ENCODE measurements around the gene HOXA9.

Gene HOXA9

DNA sequence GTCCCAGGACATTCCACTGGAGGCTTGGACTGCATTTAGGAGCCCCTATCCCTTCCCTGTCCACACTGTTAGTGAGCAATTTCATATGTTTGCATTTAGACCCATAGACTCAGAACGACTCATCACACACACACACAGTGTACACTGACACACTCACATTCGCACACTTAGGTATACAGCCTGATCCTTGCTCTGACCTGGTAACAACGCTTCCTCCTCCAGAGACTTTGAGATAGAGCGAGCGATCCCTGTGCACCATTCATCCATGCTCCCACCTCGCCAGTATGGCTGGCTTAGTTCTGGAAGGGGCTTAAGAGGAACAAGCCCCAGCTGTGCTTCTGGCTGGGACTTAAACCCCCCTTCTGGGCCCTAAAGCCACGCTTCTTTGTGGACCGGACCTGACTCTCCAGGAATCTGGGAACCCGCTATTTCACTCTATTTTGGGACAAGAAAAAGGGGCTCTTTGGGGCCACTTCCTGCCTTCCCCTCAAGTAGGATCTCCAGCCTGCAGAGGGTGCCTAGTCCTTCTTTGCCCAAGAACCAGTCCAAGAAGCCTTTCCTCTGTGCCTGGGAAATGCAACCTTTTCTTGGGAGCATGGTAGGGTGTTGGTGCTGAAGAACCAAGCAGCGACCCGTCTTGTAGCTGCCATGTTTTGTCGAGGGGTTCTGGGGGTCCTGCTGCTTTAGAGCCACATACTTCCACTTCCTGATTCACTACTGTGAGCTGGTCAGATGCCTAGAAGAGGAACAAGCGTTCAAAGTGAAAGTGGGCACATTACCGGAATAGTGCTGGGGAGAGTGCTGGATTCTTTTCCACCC lies 35.6 kb upstream of the HOXA9 start:
- DNase-seq (ENCODE audit: low spot score): no peak

DNA sequence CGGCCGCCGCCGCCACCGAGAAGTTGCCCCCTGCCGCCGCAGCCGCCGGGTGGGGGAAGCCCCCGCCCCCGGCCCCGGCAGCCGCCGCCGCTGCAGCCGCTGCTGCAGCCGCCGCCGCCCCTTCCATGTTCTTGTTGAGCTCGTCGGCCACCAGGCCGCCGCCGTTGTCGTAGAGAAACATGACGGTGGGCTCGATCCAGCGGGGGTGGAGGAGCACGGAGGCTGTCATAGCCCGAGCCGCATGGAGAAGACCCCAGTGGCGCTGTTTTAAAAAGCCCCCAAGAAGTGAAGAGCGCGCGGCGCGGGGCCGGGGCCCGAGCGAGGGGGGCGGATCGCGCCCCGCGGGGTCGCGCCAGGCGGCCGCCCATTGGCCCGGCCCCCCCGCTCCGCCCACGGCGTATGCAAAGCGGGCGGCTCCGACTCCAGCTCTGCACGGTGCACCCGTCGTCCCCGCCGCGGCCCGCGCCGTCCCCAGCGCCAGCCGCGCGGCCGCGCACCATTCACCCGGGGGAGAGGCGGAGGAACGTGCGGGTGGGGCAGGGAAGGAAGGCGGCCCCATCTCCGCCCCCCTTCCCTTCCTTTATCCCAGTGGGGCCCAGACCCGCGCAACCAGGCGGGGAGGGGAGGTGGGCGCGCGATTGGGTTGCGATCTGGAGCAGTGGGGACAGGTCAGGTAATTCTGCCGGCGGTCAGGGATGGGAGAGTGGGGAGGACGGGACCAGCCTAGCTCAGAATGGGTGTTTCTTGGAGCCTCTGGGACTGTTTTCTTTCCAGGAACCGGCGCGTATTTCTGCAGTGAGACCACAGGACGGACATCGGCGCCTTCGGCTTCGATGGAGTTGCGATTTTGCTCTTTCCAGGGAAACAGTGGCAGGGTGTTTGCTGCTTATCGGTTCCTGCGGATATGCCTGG lies 34.8 kb upstream of the HOXA9 start, which contains the start of gene HOXA13:
Gene HOXA13 (minus strand): TSS at position 243 of the 912 bp plus-strand sequence. CDS start 14 bp downstream, at position 229.
- DNase-seq (ENCODE audit: low spot score): peak; percentile 92

DNA sequence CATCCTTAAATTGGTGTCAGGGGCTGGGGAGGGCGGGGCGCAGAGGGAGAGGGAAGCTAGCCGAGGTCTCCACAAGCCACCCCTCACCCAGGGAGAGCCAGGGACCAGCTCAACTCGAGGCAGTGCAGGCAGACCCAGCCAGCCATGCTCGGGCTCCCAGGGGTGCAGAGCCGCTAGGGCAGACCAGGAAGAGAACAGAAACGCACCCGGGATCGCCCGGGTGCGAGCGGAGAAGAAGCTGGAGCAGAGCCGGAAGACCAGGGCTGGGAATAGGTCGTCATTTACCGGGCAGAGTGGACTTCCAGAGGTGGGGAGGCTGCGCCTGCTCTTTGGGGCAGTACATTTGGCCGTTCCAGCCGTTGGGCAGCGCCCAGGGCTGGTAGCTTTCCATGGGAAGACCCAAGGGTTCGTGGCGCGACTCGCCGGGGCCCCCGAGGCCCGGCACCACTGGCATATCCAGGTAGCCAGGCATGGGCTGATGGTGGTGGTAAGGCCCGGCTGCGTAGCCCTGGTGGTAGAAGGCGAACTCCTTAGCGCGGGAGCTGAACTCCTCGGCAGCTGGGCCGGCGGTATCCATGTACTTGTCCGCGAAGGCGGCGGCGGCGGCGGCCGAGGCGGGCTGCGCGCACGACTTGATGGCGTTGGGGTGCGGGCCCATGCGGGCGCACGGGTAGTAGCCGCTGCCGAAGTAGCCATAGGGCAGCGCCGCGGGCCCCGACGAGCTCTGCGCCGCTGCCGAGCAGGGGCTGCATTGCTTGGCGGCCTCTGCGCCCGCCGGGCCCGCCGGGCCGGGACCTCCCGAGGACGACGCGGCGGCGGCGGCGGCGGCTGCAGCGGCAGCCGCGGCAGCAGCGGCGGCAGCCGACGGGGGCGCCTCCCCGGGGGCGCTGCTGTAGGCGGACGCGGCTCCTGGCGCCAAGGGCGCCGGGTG lies 33.8 kb upstream of the HOXA9 start:
- DNase-seq (ENCODE audit: low spot score): no peak

DNA sequence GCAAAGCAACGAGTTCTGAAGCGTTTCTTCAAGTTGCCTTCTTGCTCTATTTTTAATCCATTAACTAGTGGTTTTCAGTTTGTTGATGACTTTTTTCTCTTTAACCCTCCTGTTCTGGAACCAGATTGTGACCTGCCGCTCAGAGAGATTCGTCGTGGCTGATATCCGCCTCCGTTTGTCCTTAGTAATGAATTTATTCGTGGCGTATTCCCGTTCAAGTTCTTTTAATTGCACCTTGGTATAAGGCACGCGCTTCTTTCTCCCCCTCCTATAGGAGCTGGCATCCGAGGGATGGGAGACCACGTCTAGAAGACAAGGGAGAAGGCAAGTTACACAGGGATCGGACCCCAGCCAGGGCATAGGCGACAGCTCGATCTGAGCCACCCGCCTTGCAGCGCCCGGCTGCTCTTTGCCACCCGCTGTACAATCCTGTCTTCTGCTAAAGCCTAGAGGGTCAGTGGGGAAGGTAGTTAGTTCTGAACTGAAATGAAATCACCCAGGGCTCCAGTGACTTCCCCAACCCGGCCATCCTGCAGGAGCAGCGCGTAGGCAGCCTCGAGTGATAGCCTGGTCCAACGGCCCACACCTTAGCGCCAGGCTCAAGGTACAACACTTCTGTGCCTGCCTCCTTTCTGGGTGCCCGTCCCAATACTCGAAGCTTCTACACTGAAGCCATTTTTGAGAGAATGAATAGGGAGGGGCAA lies 33.0 kb upstream of the HOXA9 start:
- no peak for DNase-seq (ENCODE audit: low spot score)

DNA sequence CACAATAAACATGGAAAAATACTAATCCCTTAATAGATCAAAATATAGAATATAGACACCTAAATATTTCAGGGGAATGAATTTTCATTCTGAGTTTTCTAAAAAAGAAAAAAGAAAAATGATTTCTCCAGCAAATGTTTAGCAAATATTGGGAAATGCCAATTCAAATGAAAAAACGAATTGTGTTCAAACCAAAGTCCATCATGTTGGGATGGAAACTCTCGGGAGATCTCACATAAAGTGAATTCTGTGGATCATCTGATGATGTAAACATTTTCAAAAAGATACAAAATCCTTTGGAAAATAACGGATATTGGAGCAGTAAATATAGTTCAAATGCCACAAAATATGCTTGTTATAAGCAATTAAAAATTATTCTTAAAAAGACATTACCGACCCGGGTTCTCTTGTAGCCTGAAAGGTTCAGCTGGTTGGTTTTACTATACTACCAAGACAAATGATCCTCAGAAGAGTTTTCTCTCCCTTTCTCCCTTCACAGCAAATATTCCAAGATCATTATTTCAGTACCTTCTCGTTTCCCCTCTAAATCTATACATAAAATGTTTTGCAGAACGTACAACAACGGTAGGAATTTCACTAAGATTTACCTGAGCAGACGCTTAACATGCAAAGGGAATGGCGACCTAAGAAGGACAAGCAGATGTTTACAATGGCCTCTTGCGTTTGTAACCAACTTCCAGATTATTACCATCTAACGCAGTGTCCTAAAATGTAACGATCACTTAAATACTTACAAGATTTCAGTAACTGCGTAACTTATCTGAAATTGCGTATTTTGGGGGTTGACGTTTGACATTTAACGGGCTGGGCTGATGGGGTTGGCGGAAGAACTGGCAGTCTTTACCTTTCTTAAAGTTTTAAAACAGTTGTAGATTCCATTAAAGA lies 32.1 kb upstream of the HOXA9 start:
- DNase-seq (ENCODE audit: low spot score): no peak

DNA sequence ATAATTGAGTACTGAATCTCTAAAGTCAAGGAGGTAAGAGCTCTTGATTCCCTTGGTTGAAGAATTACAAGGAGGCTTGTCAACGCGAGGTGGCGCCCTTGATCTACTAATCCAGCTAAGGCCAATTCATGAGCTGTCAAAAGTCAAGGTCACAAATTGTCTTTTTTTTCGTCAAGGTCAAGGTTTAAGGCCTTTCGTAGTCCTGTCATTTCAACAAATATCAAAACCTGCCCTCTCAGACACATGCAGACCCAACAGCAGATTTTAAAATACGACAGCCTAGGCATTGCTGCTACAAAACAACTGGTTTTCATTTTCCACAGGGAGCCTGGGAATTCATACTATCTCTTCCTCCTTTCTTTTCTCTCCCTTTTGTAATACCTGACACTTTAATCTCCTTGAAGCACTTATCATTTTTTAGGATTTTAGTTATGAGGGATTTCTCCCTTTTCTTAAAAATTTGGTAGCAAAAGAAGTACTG lies 31.0 kb upstream of the HOXA9 start:
- DNase-seq (ENCODE audit: low spot score): peak; percentile 88

DNA sequence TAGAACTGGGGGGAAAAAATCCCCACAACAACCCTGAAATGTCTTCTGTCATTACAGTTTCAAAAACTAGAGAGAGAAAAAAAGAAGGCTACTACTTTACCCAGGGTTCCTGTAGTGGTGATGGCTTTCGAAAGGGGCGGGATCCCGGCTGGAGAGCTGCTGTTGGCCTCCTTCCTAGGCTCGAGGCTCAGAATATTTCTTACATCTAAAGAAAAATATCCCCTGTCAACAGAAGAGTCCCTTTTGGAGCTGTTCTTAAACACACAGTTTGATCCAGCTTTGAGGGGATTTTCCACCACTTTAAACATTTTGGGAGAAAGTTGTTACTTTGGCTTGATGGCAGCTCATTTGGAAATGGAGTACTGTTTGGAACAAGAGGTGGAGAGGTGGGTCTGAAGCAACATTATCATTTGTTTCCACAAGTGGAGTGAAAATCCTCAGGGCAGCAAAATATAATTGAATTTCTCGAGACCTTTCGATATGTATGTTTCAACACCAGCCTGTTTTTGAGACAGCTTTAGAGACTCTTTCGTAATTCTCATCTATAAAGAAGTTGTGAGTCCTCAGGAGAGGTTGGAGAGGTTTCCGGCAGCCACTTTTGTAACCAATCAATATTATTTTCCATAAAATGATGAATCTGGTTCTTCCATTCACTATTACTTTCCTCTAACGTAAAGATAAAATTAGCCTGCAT lies 29.5 kb upstream of the HOXA9 start:
- DNase-seq (ENCODE audit: low spot score): no peak

DNA sequence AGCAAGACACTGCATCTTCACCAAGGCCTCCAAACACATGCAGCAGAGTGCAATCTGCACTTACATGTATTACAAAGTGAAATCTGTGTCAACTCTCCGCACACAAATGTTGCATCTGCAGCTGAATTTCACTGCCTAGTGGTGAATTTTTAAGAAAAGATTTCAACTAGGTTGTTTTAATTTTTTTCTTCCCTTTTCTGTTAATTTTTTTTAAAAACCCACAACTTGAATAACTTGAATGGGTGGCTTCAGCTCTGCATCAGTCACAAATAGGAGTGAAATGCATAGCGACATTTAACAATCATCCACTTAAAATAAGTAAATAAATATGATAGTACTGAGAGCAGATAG lies 28.6 kb upstream of the HOXA9 start:
- no peak for DNase-seq (ENCODE audit: low spot score)

DNA sequence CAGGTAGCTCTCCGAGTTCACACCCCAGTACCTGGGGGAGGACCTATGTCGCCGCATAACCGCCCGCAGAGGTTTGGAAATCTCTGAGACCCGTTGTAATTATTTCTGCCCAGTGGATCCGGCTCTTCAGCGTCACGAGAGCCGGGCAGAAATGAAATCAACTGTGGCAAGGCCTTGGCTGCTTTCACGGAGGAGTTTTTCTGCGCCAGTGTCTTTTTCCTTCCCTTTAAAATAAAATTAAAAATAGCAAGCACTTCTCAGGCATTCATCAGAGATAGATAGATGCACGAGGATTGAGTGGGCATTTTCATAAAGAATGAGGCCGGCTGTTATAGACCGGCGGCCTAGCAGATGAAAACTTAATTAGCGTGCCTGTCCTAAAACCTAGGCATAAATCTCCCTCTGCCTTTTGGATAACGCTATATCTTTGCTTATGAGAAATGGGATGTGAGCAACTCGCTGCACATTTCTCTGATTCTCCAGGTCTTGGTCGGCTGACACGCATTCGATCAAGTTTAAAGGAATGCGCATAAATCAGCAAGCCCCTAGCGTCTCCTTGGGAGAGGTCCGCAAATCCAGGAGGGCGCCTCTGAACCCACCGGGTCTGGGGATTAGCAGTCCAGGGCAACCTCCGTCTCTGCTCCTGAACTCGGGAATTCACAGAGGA lies 28.1 kb upstream of the HOXA9 start:
- no peak for DNase-seq (ENCODE audit: low spot score)

DNA sequence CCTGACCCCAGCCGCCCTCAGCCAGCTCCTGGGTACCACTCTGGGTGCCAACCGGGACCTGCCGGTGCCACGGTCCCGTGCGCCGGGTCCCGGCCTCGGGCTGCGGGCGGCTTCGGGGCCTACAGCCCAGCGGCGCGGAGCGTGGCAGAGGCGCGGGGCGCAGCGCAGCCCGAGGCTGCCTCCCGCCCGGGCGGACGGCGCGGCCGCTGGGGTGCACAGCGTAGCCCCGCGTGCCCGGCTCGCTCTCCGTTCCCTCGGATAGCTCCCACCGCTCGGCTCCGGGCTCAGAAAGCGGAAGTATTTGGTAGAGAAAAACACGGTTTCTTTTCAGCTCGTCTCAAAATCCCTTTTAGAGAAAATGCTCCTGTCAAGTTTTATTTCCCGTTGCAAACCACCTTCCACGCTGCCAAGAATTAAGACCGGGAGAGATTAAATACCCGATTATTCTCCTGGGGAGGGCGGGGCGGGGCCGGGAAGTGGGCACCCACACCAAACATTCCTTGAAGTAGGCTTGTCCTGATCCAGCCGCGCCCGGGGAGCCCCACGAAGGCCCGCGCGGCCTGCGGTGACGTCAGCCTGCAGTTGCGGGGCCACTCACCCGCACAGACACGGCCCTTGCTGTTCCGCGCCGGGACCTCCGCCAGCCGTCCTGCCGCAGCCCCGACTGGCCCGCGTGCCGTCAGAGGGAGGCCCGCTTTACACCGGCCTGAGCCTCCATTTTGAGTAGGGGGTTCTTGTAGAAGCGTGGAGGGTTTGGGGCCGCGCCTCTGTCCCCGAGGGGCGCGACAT lies 27.4 kb upstream of the HOXA9 start:
- no peak for DNase-seq (ENCODE audit: low spot score)

DNA sequence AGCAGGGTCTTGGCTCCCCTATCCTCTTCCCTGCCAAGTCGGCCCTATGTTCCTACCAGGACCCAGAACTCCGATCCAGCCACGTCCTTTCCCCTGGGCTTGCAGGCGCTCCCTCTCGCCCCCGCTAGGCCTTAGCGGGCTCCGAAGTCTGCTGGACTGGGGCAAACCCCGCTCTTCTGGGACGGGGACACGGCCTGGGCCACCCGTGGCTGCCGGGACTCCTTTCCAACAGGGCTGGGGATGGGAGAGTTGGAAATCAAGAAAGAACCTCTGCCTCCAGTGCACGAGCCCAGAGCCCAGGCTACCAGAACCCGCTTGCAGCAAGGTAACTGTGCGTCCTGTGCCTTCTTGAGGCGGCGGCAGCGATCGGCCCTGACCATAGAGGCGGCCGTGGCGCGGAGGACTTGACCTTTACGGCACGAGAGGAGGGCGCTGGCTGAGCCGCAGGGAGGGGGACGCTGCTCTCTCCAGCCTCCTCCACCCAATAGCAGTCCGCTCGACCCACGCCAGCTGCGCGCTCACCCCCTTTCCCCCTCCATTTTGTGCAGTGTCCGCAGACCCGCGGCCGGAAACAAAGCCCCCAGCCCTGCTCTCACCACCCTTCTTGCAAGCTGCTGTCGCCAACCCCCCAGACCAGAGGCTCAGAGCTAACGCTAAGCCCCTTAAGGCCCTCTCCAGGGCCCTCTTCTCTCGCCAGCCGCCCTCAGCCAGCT lies 26.7 kb upstream of the HOXA9 start:
- DNase-seq (ENCODE audit: low spot score): no peak

DNA sequence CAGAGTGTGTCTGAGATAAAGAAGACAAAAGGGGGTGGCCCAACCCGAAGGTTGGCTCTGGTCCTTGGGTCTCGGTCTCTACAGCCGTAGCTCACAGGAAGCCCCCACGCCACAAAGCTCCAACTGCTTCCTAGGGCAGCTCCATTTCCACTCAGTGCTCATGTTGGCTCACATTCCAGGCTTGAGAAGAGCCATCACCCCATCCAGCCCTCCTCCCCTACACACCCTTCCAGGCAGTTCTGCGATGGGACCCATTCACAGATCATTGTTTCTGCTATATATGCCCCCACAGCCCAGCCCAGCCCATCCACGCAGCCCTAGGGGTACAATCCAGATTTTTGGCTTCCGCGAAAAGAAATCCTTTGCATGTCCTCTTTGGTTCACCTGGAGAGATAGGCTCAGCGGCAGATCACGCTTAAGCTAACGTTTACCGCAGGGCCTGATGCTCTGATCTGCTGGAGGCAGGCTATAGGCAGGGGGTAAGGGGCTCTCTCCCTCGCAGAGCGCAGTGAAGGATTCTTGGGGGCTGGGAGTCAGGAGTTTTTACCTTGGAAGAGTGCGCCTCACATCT lies 25.9 kb upstream of the HOXA9 start:
- no peak for DNase-seq (ENCODE audit: low spot score)

DNA sequence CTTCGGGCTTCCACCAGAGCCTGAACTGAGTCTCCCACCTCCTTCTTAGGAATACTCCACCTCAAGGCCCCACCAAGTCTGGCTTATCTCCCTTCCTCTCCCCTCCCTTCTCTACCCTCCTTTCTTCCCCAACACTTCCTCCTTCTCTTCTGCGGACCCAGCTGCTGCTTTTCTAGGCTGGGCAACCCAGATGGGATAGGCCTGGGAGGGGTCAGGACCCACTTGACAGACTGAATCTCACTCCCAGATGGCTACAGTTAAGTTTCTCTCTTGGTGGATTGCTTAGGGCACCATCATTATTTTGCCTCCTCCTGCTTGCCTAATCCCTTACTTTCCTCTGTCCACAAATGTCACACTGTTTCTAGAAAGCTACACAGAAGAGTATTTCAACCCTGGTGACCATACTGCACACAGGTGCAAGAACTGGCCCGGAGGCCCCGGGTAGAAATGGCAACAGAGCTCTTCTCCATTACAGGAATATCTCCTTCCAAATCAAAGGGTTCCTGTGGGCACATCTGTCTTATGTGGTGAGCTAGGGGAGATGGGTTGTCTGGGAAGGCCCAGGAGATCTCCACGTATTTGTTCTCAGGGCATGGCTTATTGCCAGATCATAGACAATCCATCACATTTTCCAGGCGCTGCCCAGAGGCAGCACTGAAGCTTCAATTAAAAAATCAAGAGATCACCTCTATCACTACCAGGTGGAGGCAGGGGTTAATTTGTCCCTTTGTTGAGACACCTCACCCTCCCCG lies 24.8 kb upstream of the HOXA9 start:
- no peak for DNase-seq (ENCODE audit: low spot score)

DNA sequence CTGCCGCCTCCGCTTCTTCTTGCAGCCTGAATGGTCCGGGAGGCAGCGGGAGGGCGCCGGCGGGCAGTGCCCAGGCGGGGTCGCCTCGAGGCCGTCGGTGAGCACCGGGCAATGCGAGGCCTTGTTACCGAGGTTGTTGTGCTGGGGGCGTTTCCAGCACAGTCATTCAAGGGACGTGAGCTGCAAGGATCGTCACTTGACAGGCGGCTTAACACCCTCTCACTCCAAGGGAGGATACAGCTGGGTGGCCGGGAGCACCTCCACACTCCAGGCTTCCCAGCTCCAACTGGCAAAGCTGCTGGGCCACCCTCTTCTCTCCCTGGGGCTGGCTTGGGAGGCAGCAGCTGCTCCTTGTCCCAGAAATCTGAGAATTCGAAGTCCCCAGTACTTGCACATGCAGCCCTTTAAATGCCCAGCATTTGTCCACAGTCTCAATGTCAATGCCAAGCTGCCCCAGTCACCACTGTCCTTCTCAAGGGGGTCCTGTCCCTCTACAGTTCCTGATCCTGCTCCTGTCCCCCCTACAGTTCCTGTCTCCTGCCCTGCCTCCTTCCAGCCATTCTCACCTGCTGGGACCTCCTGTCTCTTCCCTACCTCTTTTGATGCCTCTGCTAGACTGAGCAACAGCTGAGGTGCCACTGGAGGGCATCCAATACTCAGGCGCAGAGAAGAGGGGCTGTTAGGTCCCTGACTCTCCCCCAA lies 24.1 kb upstream of the HOXA9 start:
- DNase-seq (ENCODE audit: low spot score): no peak

DNA sequence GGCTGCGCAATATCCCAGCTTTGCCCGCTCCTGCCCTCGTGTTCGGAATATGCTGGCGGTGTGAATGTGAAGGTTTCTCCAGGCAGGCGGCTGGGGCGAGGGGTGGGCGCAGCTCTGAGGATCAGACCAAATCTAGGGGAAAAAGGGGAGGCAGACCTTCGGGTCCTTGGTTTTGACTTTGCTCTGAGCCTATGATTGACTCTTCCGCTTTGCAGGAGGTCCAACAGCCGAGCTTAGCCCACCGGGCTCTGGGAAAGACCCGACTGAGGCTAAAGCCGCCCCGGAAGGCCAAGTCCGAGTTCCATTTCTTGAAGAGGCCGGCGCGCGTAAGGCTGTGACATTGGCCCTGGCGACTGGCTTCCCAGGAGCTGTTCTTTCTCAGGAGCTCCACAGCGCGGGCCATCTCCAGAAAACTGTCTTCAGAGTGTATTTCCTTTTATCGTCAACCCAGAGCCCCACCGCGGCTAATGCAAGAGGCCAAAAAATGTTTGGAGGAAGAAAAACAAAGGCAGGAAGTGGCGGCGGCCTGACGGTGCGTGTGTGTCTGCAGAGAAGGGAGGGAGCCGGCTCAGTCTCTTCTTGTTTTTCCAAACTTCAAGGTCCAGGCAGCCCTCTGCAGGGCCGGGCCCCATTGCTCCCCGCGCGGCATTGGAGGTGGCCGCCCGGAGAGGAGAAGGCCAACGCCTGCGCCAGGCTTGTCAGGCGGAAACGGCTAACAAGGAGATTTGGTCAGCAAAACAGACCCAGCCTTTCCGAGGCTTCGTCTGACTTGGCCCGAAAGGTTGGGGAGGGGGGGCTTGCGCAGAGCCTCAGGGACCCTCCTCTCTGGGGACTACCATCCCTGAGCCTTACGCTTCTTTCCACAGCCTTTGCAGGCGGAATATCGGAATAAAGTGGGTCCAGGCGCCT lies 23.3 kb upstream of the HOXA9 start:
- no peak for DNase-seq (ENCODE audit: low spot score)
